ENCODE measurements around the gene FOXL3.

Gene FOXL3

DNA sequence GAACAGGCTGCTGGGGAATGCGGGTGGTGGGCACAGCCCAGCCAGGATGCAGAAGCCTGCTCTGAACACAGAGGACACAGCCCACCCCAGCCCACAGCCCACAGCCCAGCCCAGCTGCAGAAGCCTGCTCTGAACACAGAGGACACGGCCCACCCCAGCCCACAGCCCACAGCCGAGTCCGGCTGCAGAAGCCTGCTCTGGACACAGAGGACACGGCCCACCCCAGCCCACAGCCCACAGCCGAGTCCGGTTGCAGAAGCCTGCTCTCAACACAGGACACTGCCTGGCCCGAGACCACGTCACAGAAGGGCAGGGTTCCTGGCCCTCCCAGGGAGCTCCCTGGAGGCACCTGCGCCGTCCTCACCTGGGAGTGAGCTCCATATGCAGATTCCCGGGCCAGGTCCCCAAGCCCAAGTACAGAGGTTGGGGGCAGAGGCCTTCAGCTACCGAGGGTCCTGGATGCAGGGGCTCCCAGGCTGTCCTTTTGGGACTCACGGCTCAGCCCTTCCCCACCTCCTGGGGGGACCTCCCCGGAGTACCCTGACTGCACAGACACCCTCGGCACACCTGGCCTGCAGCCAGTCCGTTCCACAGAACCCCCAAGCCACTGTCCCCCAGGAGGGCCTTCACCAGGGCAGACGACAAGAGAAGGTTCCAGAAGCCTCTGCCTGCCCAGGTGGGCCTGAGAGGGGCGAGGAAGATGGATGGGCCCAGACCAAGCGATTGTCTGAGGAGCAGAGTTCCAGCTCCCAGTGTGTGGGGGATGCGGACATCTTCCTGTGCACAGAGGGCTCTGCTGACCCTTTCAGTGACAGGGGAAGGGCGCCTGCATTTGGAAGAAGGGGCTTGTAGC is 23.7 kb upstream of the FOXL3 start:
- DNase-seq (ENCODE audit: low read depth in 2 of 3, low spot score in 2 of 3), result no peak

DNA sequence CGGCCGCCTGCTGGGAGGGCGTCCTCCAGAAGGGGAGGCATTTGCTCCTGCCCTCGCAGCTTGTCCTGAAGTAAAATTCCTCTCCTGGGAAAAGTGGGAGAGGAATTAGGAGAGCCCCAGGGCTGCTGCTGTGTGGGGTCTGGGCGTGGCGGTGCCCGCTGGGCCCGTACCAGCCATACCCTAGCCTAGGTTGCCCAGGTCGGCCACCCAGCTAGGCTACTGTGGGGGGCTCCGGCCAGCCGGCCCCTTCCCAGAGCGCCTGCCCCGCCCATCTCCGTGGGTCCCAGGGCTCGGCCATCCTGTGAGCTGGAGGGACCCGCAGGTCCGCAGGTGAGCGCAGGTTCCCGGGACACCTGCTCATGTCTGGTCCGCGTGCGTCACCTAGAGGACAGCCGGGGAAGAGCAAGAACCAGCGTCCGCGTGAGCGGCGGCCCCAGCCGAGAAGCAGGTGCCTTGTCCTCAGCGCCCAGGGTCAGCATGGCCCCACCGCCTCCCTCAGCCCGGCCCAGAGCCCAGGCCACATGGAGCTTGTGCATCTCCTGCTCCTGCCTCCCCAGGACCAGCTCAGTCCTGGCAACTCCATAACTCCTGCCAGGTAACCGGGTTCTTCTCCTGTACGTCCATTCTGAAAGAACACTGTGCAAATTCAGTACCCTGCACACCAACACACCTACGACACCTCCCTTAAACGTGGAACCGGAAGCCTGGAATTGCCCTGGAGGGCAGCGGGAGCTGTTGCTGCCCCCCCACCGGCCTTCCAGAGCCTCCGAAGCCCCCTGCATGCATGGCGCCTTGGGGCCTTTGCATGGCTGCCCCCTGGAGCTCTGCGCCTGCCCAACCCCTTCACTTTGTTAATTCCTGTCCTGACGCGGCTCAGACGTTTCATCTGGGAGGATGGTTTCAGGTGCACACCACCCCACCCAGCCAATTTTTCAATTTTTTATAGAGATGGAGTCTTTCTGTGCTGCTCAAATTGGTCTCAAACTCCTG is 22.8 kb upstream of the FOXL3 start:
- no peak for DNase-seq (ENCODE audit: low read depth in 2 of 3, low spot score in 2 of 3)

DNA sequence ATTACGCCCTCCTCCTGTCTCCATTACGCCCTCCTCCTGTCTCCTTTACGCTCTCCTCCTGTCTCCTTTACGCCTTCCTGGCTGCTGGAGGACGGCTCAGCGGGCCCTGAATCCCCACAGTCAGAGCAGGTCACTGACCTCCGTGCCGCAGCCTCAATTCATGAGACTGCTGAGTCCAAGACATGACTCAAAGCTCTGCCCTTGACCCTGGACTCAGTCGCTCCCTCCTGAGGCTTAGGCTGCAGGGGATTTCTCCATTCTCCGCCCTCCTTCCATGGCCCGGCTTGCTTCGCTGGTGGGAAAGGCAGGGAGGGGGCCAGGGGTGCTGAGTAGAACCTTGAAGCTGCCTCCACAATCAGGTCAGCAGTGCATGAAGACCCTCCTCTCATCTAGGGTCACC is 21.0 kb upstream of the FOXL3 start:
- DNase-seq (ENCODE audit: low read depth in 2 of 3, low spot score in 2 of 3), result no peak

DNA sequence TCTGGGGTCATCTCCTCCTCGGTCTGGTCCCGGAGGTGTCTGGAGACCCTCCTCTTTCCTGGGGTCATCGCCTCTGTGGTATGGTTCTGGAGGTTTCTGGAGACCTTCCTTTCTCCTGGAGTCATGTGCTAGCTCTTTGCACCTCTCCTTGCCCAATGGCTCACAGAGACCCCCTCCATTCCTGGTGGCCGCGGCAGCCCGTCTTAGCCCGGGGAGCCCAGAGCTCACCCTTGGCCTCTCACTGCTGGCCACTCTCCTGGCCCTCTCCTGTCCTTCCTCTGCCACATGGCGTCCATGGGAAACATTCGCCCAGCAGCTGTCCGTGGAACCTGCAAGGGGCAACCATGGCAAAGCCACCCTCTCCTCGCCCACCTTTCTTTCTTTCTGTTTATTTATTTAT is 20.2 kb upstream of the FOXL3 start:
- no peak for DNase-seq (ENCODE audit: low read depth in 2 of 3, low spot score in 2 of 3)

DNA sequence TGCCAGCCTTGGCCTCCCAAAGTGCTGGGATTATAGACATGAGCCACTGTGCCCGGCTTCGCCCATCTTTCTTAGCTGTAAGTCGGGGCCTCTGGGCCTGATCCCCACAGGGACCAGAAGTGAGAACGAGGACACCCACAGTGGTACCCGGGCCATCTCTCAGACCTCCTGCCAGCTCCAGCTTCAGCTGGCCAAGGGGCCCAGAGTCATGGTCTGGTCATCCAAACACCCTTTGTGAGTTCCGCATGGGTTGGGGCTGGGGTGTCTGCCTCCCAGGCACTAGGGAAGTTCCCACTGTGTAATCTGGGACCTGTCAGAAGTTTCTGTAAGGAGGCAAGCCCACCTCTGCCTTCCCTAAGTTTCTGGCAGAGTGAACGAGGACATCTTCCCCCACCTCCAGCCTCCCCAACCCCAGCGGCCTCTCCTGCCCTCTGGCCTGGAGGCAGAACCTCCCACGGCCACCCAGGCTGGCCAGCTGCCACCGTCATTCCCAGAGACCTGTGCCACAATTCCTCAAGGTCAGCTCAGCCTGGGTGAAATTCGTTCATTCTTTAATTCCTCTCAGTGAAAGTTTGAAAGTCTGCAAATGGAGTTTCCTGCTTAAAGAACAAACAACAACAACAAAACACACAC is 19.5 kb upstream of the FOXL3 start:
- DNase-seq (ENCODE audit: low read depth in 2 of 3, low spot score in 2 of 3), result no peak

- no peak for DNase-seq (ENCODE audit: low read depth in 2 of 3, low spot score in 2 of 3)
Observed at GRCh38 chr7:271266-272107, 18.5 kb upstream of the FOXL3 start.

GRCh38 chr7:272108-272615 is 17.8 kb upstream of the FOXL3 start:
- DNase-seq (ENCODE audit: low read depth in 2 of 3, low spot score in 2 of 3), result no peak

DNA sequence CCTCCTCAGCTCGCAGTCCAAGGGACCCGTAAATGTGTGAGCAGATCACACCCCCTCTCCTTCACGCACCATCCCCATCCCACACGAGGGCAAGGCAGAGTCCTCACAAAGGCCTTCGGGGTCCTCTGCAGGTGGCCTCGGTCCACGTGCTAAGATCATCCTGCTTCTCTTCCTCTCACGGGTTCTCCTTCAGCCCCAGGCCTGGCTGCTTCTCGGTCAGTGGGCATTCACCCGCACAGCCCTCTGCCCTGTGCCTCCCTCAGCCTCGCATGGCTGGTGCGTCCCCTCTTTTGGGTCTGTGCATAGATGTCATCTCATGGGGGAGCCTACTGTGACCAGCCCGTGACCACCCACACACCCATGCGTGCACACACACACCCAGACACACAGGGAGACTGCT is 17.3 kb upstream of the FOXL3 start:
- DNase-seq (ENCODE audit: low read depth in 2 of 3, low spot score in 2 of 3), result no peak

DNA sequence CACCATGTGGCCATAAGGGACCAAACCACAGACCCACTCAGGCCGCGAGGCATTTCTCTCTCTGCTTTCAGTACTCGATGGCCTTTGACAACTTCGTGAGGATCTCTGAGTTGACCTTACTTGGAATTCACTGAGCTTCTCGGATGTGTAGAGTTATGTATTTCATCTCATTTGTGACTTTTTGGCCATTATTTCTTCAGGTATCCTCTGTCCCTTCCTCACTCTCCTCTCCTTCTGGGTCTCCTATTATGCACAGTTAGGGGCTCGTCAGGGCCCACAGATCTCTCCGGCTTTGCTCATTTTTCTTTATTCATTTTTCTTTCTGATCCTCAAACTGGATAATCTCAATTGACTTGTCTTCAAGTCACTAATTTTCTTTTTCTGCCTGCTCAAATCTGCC is 16.6 kb upstream of the FOXL3 start:
- no peak for DNase-seq (ENCODE audit: low read depth in 2 of 3, low spot score in 2 of 3)

GRCh38 chr7:274266-274665 is 15.7 kb upstream of the FOXL3 start:
- no peak for DNase-seq (ENCODE audit: low read depth in 2 of 3, low spot score in 2 of 3)

GRCh38 chr7:276230-276835 is 13.6 kb upstream of the FOXL3 start:
- no peak for DNase-seq (ENCODE audit: low read depth in 2 of 3, low spot score in 2 of 3)

- no peak for DNase-seq (ENCODE audit: low read depth in 2 of 3, low spot score in 2 of 3)
Observed at GRCh38 chr7:277228-277627, 12.7 kb upstream of the FOXL3 start.

DNA sequence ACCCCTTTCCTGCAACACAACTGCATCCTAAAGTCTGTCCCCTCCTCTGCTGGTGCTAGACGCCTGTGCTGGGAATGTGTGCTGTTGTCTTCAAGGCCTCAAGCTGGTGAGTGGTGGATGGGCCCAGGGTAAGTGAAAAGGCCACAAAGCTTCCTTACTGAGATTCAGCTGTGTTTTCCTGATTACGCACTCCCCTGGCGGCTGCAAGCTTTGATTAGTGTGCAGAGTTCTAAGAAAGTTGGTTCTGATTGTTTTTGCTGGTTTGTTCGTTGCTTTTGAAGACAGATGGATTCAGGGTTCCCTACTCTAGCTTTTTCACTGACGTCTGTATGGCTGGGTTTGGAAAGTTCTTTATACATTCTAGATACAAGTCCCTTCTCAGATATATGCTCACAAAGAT is 11.9 kb upstream of the FOXL3 start:
- no peak for DNase-seq (ENCODE audit: low read depth in 2 of 3, low spot score in 2 of 3)

DNA sequence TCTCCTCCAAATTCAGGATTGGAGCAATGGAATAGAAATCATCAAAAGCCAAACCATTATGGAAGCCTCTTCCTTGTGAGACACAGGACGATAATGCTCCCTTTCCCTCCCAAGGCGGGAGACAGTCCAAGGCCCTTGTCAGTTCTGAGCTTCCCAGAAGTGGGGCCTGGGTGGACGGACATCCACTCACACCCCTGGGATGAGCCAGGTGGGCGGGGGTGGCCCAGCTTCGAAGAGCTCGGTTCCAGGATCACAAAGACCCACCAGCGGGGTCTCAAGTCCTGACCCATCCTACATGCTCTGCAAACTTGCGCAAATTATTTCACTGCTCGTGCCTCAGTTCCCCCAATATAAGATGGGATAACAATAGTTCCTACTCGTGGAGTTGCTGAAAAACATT is 10.1 kb upstream of the FOXL3 start:
- no peak for DNase-seq (ENCODE audit: low read depth in 2 of 3, low spot score in 2 of 3)

DNA sequence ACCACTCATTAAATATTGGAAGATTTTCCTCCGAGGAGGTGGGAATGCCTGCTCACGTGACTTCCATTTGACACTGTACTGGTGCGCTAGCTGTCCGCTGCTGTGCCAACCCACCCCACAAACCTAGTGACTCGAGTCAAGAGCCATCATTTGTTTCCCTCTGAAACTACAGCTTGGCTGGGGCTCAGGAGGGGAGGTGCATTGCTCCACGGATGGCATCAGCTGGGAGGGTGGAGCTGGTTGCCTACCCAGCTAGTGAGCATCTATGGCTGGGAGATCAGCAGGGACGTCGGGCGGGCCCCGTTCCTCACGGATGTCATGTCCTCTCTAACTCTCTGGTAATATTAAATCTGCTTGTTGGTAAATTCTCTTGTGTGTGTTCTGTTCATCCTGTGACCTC is 9.5 kb upstream of the FOXL3 start:
- DNase-seq (ENCODE audit: low read depth in 2 of 3, low spot score in 2 of 3), result no peak

- DNase-seq (ENCODE audit: low read depth in 2 of 3, low spot score in 2 of 3), result no peak
Observed at GRCh38 chr7:281637-282036, 8.3 kb upstream of the FOXL3 start.

DNA sequence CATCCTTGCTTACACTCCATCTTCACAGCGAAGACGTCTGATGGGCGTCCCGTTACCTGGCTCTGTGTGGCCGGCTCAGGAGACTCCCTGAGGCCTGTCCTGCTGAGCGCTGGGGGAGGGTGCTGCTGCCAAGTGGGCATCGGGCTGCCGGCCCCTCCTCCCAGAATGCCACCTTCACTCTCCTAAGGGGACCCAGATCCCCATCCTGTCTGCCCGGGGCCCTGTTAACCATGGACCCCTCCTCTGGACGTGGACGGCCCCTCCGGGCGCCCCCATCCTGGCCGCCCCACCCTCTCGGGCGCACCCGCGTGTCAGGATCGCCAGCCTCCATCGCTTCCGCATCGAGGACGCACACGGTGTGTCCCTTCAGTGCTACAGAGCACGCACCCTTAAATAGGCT is 7.3 kb upstream of the FOXL3 start:
- no peak for DNase-seq (ENCODE audit: low read depth in 2 of 3, low spot score in 2 of 3)

- DNase-seq (ENCODE audit: low read depth in 2 of 3, low spot score in 2 of 3), result no peak
Observed at GRCh38 chr7:284762-285722, 4.9 kb upstream of the FOXL3 start.

GRCh38 chr7:285731-286130 is 4.2 kb upstream of the FOXL3 start:
- no peak for DNase-seq (ENCODE audit: low read depth in 2 of 3, low spot score in 2 of 3)

Measured in activated CD8-positive, alpha-beta memory T cell treated with anti-CD3 and anti-CD28 coated beads for 48 hours (primary cell).